GM12874 (cell line): ENCODE measurements around the gene SCNN1B.

Experiments used
- TF ChIP-seq, protein P1 (sequence below): IDR thresholded peaks from 2 replicates; pipeline ENCODE4 v1.5.1; 2011; ENCODE audit warnings: low read depth, mild to moderate bottlenecking, control low read depth, low read length, moderate library complexity; ENCODE audit not compliant: insufficient read depth

SCNN1B gene

DNA sequence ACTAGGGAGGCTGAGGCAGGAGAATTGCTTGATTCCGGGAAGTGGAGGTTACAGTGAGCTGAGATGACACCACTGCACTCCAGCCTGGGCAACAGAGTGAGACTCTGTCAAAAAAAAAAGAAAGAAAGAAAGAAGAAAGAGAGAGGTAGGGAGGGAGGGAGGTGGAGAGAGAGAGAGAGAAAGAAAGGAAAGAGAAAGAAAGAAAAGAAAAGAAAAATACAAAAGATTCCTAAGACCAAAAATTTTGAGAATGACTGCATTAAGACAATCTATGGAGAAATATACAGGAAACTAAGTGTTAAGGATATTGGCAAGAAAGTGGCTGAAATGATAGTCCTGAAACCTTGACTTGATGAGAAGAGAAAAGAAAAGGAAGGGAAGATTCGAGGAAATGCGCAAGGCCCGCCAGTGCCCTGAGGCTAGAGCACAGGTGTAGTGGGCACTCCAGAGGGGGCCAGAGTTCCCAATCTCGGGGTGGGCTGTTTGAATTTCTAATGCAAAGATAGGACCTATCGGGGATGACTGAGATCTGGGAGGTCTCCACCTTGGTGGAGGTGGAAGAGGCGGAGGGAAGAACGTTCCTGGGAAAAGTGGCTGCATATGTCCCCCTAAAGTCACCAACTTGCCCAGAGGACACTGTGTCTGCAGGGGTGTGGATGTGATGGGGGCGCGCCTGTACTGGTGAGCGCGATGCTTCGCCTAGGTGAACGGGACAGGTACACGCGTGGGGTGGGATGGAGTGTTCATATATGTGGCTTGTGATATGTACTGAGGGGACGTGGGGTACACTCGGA, 654 bp upstream of the SCNN1B start:
- TF ChIP-seq, protein P1, sequence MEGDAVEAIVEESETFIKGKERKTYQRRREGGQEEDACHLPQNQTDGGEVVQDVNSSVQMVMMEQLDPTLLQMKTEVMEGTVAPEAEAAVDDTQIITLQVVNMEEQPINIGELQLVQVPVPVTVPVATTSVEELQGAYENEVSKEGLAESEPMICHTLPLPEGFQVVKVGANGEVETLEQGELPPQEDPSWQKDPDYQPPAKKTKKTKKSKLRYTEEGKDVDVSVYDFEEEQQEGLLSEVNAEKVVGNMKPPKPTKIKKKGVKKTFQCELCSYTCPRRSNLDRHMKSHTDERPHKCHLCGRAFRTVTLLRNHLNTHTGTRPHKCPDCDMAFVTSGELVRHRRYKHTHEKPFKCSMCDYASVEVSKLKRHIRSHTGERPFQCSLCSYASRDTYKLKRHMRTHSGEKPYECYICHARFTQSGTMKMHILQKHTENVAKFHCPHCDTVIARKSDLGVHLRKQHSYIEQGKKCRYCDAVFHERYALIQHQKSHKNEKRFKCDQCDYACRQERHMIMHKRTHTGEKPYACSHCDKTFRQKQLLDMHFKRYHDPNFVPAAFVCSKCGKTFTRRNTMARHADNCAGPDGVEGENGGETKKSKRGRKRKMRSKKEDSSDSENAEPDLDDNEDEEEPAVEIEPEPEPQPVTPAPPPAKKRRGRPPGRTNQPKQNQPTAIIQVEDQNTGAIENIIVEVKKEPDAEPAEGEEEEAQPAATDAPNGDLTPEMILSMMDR = no peak

DNA sequence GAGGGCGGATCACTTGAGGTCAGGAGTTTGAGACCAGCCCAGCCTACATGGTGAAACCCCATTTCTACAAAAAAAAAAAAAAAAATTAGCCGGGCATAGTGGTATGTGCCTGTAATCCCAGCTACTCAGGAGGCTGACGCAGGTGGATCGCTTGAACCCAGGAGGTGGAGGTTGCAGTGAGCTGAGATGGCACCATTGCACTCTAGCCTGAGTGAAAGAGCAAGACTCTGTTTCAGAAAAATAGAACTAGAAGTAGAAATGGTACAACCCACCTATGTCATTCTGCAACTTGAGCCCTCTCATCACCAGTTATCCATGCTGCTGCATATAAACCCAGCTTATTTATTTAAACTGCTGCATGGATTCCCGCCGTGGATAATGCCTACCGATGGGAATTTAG, 1.6 kb downstream of the SCNN1B start:
- TF ChIP-seq, protein P1 = no peak

DNA sequence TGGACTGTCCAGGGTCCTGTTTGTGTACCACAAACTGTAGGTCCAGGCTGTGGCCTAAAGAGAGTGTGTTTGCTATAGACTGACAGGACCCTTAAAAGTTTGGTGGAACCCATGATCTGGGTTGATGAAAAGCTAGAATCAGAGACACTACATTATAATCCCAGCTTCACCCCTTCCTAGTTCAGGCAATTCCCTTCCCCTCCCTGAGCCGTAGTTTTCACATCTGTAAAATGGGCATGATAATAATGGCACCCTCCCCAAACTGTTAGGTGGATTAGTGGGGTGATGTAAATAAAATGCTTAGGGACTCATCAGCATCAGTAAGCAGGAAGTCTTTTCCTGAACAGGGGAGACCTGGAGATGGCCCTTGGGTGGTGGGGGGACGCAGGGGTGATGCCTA, 2.5 kb downstream of the SCNN1B start:
- TF ChIP-seq, protein P1 = no peak

DNA sequence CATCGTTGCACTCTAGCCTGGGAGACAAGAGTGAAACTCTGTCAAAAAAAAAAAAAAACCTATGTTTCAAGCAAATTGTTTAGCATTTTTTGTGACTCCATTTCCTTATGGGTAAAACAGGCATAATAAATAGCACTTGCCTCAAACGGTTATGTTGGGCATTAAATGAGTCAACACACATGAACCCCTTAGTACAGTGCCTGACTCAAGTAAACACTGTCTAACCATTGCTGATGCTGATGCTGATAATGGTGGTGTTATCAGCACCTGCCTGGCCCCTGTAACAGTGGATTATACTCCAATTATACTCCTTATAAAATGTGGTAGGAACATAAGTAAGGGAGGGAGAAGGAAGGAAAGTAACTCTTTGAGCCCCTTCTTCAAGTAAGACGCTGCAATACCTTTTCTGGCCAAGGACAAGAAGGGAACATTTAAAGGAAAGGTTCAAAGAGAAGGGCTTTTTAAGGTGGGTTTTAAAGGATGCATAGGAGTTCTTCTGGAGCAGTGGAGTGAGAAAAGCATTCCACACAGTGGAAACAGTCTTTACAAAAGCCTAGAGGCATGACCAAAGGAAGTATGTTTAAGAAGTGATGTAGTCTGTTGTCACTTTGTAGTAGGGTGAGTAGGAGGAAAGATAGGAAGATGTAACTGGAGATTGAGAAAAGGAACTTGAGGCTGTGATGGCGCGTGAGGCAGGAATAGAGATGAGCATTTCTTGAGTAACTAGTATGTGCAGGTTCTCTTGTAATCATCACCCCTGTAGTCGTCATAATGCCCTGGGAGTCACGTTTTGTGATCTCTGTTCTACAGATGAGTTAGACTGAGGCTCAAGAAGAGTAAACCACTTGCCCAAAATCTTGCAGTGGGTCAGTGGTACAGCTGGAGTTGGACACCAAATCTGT, 4.3 kb downstream of the SCNN1B start:
- TF ChIP-seq, protein P1 = no peak

DNA sequence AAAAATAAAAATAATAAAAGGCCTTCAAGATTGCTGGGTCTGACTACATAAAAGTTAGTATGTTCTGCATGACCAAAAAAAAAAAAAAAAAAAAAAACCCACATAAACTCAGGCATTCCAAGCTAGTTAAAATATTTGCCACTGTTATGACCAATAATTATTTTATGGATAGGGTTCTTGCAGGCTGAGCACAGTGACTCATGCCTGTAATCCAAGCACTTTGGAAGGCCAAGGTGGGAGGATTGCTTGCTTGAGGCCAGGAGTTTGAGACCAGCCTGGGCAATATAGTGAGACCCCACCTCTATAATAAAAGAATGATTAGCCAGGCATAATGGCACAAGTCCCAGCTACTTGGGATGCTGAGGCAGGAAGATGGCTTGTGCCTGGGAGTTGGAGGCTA, 8.1 kb downstream of the SCNN1B start:
- TF ChIP-seq, protein P1 = no peak

DNA sequence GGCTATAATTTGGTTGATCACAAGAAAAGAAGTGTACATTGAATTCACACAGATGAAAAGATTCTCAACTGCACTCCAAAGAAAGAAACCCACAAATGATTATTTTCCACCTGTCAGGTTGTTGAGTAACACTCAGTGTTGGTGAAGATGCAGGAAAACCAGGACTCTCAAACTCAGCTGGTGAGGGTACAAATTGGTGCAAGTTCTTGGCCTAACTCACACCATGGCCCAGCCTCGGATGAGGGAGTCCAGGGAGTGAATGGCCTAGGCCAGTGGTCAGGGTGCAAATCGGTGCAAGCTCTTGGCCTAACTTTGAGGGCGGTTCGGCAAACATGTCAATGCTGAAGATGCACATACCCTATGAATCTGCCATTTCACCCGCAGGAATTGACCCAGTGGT, 8.6 kb downstream of the SCNN1B start:
- TF ChIP-seq, protein P1 = no peak

DNA sequence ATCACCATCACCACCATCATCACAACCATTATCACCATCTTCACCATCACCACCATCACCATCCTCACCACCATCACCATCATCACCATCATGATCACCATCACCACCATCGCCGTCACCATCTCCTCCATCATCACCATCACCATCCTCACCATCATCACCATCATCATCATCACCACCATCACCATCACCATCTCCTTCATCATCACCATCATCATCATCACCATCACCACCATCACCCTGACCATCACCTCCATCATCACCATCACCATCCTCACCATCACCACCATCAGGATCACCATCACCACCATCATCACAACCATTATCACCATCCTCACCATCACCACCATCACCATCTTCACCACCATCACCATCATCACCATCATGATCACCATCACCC, 14.1 kb downstream of the SCNN1B start:
- TF ChIP-seq, protein P1 = no peak
